Astrocyte (in vitro differentiated cells and primary cell): ENCODE measurements around the gene TAS1R1.

Experiments used
- EZH2 ChIP-seq: IDR thresholded peaks from 2 replicates; pipeline ENCODE4 v1.6.1; 2012; ENCODE audit warnings: mild to moderate bottlenecking, low read length, inconsistent platforms; ENCODE audit not compliant: insufficient read depth
- TF ChIP-seq, protein P1 (sequence below): IDR thresholded peaks from 2 replicates; pipeline ENCODE4 v1.5.1; 2011; ENCODE audit warnings: low read depth, mild to moderate bottlenecking, inconsistent platforms, low read length, moderate library complexity; ENCODE audit not compliant: insufficient read depth

DNA sequence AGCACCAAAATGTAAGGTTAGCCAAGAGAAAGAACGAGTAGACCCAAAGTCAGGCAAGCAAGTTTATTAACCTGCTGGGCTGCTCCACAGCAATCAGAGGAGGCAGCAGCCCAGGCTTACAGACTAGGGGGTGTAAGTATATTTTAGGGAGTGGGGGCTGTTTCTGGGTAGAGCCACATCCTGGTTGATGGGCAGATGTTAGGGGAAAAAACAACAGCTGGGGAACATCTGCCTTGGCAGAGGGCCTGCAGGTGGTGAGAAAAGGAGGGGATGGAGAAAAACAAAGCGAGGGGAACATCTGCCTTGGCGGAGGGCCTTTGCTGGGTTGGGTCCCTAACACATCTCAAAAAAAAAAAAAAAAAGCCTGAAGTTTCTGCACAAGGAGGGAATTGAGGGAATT is 15.0 kb downstream of the TAS1R1 start:
- TF ChIP-seq, protein P1, sequence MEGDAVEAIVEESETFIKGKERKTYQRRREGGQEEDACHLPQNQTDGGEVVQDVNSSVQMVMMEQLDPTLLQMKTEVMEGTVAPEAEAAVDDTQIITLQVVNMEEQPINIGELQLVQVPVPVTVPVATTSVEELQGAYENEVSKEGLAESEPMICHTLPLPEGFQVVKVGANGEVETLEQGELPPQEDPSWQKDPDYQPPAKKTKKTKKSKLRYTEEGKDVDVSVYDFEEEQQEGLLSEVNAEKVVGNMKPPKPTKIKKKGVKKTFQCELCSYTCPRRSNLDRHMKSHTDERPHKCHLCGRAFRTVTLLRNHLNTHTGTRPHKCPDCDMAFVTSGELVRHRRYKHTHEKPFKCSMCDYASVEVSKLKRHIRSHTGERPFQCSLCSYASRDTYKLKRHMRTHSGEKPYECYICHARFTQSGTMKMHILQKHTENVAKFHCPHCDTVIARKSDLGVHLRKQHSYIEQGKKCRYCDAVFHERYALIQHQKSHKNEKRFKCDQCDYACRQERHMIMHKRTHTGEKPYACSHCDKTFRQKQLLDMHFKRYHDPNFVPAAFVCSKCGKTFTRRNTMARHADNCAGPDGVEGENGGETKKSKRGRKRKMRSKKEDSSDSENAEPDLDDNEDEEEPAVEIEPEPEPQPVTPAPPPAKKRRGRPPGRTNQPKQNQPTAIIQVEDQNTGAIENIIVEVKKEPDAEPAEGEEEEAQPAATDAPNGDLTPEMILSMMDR, result no peak
- TF ChIP-seq EZH2, result no peak
